Parathyroid adenoma (tissue), 2 donors: ENCODE results near the gene PARP8.

Source experiments
- H2AFZ ChIP-seq: fragments of 300-600 bp; sonication (generic); one replicate; pipeline ENCODE4 v1.7.0; 2017; ENCODE audit warnings: antibody characterized with exemption, mild to moderate bottlenecking
- H3K27ac ChIP-seq: fragments of 300-600 bp; sonication (generic); one replicate; pipeline ENCODE4 v1.7.0; 2017
- H3K27me3 ChIP-seq: fragments of 300-600 bp; sonication (generic); one replicate; pipeline ENCODE4 v1.7.0; 2017; ENCODE audit warnings: low read length; ENCODE audit not compliant: control insufficient read depth, insufficient read depth
- H3K36me3 ChIP-seq: fragments of 300-600 bp; sonication (generic); one replicate; pipeline ENCODE4 v1.7.0; 2017; ENCODE audit warnings: low read length; ENCODE audit not compliant: control insufficient read depth, insufficient read depth
- H3K4me1 ChIP-seq: fragments of 300-600 bp; sonication (generic); one replicate; pipeline ENCODE4 v1.7.0; 2017; ENCODE audit warnings: control low read depth
- H3K4me2 ChIP-seq: fragments of 300-600 bp; sonication (generic); one replicate; pipeline ENCODE4 v1.7.0; 2017; ENCODE audit warnings: low read length
- H3K4me3 ChIP-seq: fragments of 300-600 bp; sonication (generic); one replicate; pipeline ENCODE4 v1.7.0; 2017; ENCODE audit warnings: low read depth, low read length
- H3K79me2 ChIP-seq: fragments of 300-600 bp; sonication (generic); one replicate; pipeline ENCODE4 v1.7.0; 2017; ENCODE audit warnings: control low read depth
- H3K9ac ChIP-seq: fragments of 300-600 bp; sonication (generic); one replicate; pipeline ENCODE4 v1.7.0; 2017; ENCODE audit warnings: mild to moderate bottlenecking
- H3K9me3 ChIP-seq: fragments of 300-600 bp; sonication (generic); one replicate; pipeline ENCODE4 v1.7.0; 2017; ENCODE audit warnings: low read length; ENCODE audit not compliant: control insufficient read depth
- CTCF ChIP-seq: fragments of 300-600 bp; sonication (generic); IDR thresholded peaks from one replicate; pipeline ENCODE4 v1.7.0; 2017; ENCODE audit warnings: antibody characterized with exemption, mild to moderate bottlenecking
- donor health status: primary hyperparathyroidism.

Gene PARP8

GRCh38 chr5:50727845-50728244 is 61.4 kb downstream of the PARP8 start:
- Histone ChIP-seq H3K36me3 (no peaks in the 10 kb centered on the region), H3K4me3 (no peak overlapping the region), H3K9ac (no peak overlapping the region), H3K27me3 (no peaks in the 10 kb centered on the region), H3K79me2 (peaks cover 10% of the 10 kb centered on the region), H3K27ac (no peak overlapping the region), H2AFZ (no peak overlapping the region), H3K9me3 (no peaks in the 10 kb centered on the region), H3K4me2 (no peak overlapping the region), H3K4me1 (peaks cover 10% of the 10 kb centered on the region)
- no peak for TF ChIP-seq CTCF

GRCh38 chr5:50730336-50730735 is 63.9 kb downstream of the PARP8 start:
- no peaks in the 10 kb centered on the region for H3K9me3 ChIP-seq

DNA sequence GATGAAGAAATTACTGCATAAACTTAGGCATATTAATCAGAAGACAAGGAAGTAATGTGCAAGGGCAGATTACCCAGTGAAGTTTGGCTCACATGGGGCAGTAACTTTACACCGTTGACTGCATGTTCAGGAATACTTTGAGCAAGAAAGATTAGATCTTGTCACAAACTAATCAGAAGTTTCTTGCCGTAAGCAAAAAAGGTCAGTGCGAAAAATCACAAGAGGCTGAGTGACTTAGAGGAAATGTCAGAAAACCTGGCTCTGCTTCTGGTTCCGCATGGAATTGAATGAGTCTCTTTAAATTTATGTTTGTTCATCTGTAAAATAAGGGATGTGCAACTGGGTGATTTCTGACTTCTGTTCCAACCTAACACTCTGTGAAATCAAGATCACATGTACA is 64.4 kb downstream of the PARP8 start:
- peak overlapping the region; percentile 8 for H3K4me2 ChIP-seq
- H3K27me3 ChIP-seq = no peaks in the 10 kb centered on the region
- H3K9ac ChIP-seq = no peak overlapping the region
- H3K36me3 ChIP-seq = no peaks in the 10 kb centered on the region
- H3K79me2 ChIP-seq = peaks cover 13% of the 10 kb centered on the region
- H3K4me1 ChIP-seq = peaks cover 14% of the 10 kb centered on the region
- no peak for TF ChIP-seq CTCF
- peak overlapping the region; percentile 8 for H3K27ac ChIP-seq
- H3K4me3 ChIP-seq = no peak overlapping the region
- no peak overlapping the region for H2AFZ ChIP-seq
- no peaks in the 10 kb centered on the region for H3K9me3 ChIP-seq

More at GRCh38 chr5:50730336-50730735, 63.9 kb downstream of the PARP8 start:
- Histone ChIP-seq H3K9ac (no peak overlapping the region), H3K36me3 (no peaks in the 10 kb centered on the region), H3K4me1 (peaks cover 10% of the 10 kb centered on the region), H3K27me3 (no peaks in the 10 kb centered on the region), H3K27ac (no peak overlapping the region), H3K4me3 (no peak overlapping the region), H3K79me2 (peaks cover 10% of the 10 kb centered on the region), H2AFZ (no peak overlapping the region), H3K4me2 (no peak overlapping the region)
- no peak for TF ChIP-seq CTCF

GRCh38 chr5:50733741-50734140 is 67.3 kb downstream of the PARP8 start:
- H3K4me2 ChIP-seq = no peak overlapping the region
- no peaks in the 10 kb centered on the region for H3K36me3 ChIP-seq
- H3K79me2 ChIP-seq = peaks cover 25% of the 10 kb centered on the region
- H3K27me3 ChIP-seq = no peaks in the 10 kb centered on the region
- peaks cover 24% of the 10 kb centered on the region for H3K4me1 ChIP-seq
- TF ChIP-seq CTCF = no peak
- no peak overlapping the region for H2AFZ ChIP-seq
- no peaks in the 10 kb centered on the region for H3K9me3 ChIP-seq
- H3K4me3 ChIP-seq = no peak overlapping the region
- no peak overlapping the region for H3K27ac ChIP-seq
- H3K9ac ChIP-seq = no peak overlapping the region

- Histone ChIP-seq H3K9me3 (no peaks in the 10 kb centered on the region), H3K4me2 (no peak overlapping the region), H3K36me3 (no peaks in the 10 kb centered on the region), H3K9ac (no peak overlapping the region), H2AFZ (no peak overlapping the region), H3K27me3 (no peaks in the 10 kb centered on the region), H3K4me1 (peaks cover 19% of the 10 kb centered on the region), H3K79me2 (peaks cover 49% of the 10 kb centered on the region), H3K27ac (no peak overlapping the region), H3K4me3 (no peak overlapping the region)
- TF ChIP-seq CTCF = no peak
Observed at GRCh38 chr5:50738864-50739263, 72.4 kb downstream of the PARP8 start.
